Gastrocnemius medialis (tissue), 4 donors: Measurements from ENCODE around the gene EDNRA. TPM values are rescaled to one million over a fixed set of nuclear protein-coding genes. Genes with fewer than 3 reads are reported as not detected.

Experiments used
- ATAC-seq, 2 donors: fragments of 150-250 bp; one replicate each; pipeline ENCODE4 v1.9.1; 2016
- DNase-seq, 2 donors: peaks; one replicate each; pipeline ENCODE4 v3.0.0-alpha.2; 2019
- H3K27ac ChIP-seq, 4 donors: fragments of 200-600 bp; sonication (generic); 1 replicate in 1 of 4; 2 replicates in 3 of 4; pipeline ENCODE4 v1.5.1; 2016 to 2018; ENCODE audit warnings: mild to moderate bottlenecking in 2 of 4, moderate library complexity in 1 of 4
- H3K27me3 ChIP-seq, 3 donors: fragments of 200-600 bp; sonication (generic) in 2 of 3; 1 replicate in 1 of 3; 2 replicates in 2 of 3; pipeline versions ENCODE4 v1.5.1 to v1.6.0; 2016 to 2019; ENCODE audit warnings: mild to moderate bottlenecking in 1 of 3, moderate library complexity in 1 of 3
- H3K36me3 ChIP-seq, 2 donors: fragments of 200-600 bp; sonication (generic) in 1 of 2; one replicate each; pipeline ENCODE4 v1.5.1; 2017 to 2018
- H3K4me1 ChIP-seq, 2 donors: fragments of 200-600 bp; sonication (generic) in 1 of 2; one replicate each; pipeline ENCODE4 v1.5.1; 2016 to 2017; ENCODE audit warnings: mild to moderate bottlenecking in 2 of 2
- H3K4me3 ChIP-seq, 4 donors: fragments of 200-600 bp; sonication (generic) in 3 of 4; 1 replicate in 1 of 4; 2 replicates in 3 of 4; pipeline ENCODE4 v1.5.1; 2016 to 2019; ENCODE audit warnings: mild to moderate bottlenecking in 2 of 4
- H3K9me3 ChIP-seq, 3 donors: fragments of 200-600 bp; sonication (generic) in 2 of 3; 1 replicate in 1 of 3; 2 replicates in 2 of 3; pipeline ENCODE4 v1.5.1; 2016 to 2019
- CTCF ChIP-seq, 5 experiments: fragments of 450-650 bp in 3 of 5; fragments of 200-600 bp in 2 of 5; sonication (generic) in 2 of 5; IDR thresholded peaks in 4 of 5; conservative IDR thresholded peaks in 1 of 5; 1 replicate in 4 of 5; 2 replicates in 1 of 5; pipeline ENCODE4 v1.5.1; 2016 to 2019; ENCODE audit warnings: antibody characterized with exemption in 5 of 5, mild to moderate bottlenecking in 3 of 5, moderate library complexity in 3 of 5
- POLR2A ChIP-seq, 2 donors: fragments of 450-650 bp; IDR thresholded peaks; one replicate each; pipeline ENCODE4 v1.6.1; 2017; ENCODE audit warnings: antibody characterized with exemption in 2 of 2, mild to moderate bottlenecking in 2 of 2, moderate library complexity in 2 of 2
- in situ Hi-C, 4 donors: fragments of 200-750 bp; cut with MboI; loops; one replicate each; pipeline versions ENCODE4 v1.15.0 to v1.8.0; 2017; ENCODE audit warnings: low sequenced_read_pairs in 4 of 4
- intact Hi-C: fragments of 100-400 bp; cut with DNase I; formaldehyde crosslinking; loops from one replicate; pipeline ENCODE4 v1.15.1; 2023; ENCODE audit warnings: low total_unique reads
- total RNA-seq, 4 donors: library from RNA; depleted of rRNA; stranded (reverse); fragments of >200 nt; gene quantifications; one replicate each; pipeline versions ENCODE4 v1.1.0 to v1.2.3, GENCODE V29; 2016

The EDNRA gene
- total RNA-seq, 4 donors from 2014 or later = 1.4 to 8.4 (median 2.6) TPM

- H3K4me3 ChIP-seq = no peak overlapping the region
- no peaks in the 10 kb centered on the region for H3K4me1 ChIP-seq
- TF ChIP-seq CTCF (IDR thresholded peaks at IDR 0.05 in 4 of 5, conservative IDR thresholded peaks at IDR 0.05 in 1 of 5) = no peak
- no peak for TF ChIP-seq POLR2A (IDR thresholded peaks at IDR 0.05)
- in situ Hi-C loops (no loop called here), intact Hi-C loops (no loop called here)
- H3K36me3 ChIP-seq = no peaks in the 10 kb centered on the region
- H3K9me3 ChIP-seq = no peaks in the 10 kb centered on the region
- no peaks in the 10 kb centered on the region for H3K27me3 ChIP-seq
- DNase-seq (no peak), ATAC-seq (no peak)
- H3K27ac ChIP-seq = no peak overlapping the region
These were observed 79.7 kb downstream of the EDNRA start for GRCh38 chr4:147560625-147561024.

GRCh38 chr4:147566762-147567161 lies 85.9 kb downstream of the EDNRA start:
- H3K4me1 ChIP-seq = no peaks in the 10 kb centered on the region
- intact Hi-C loops (no loop called here), in situ Hi-C loops (no loop called here)
- H3K9me3 ChIP-seq = no peaks in the 10 kb centered on the region
- TF ChIP-seq CTCF (IDR thresholded peaks at IDR 0.05 in 4 of 5, conservative IDR thresholded peaks at IDR 0.05 in 1 of 5) (no peak), POLR2A (IDR thresholded peaks at IDR 0.05) (no peak)
- no peaks in the 10 kb centered on the region for H3K27me3 ChIP-seq
- ATAC-seq = no peak
- H3K36me3 ChIP-seq = no peaks in the 10 kb centered on the region
- no peak for DNase-seq
- H3K27ac ChIP-seq = no peak overlapping the region
- H3K4me3 ChIP-seq = no peak overlapping the region

- intact Hi-C loops = no loop called here
- Histone ChIP-seq H3K27ac (no peak overlapping the region), H3K4me1 (no peaks in the 10 kb centered on the region), H3K4me3 (no peak overlapping the region), H3K36me3 (no peaks in the 10 kb centered on the region), H3K27me3 (no peaks in the 10 kb centered on the region), H3K9me3 (no peaks in the 10 kb centered on the region)
- DNase-seq (no peak), ATAC-seq (no peak)
- in situ Hi-C loops = no loop called here
- TF ChIP-seq CTCF (IDR thresholded peaks at IDR 0.05 in 4 of 5, conservative IDR thresholded peaks at IDR 0.05 in 1 of 5) (no peak), POLR2A (IDR thresholded peaks at IDR 0.05) (no peak)
These were observed 86.4 kb downstream of the EDNRA start for GRCh38 chr4:147567276-147567675.

GRCh38 chr4:147570616-147571015 lies 89.7 kb downstream of the EDNRA start:
- H3K9me3 ChIP-seq = no peaks in the 10 kb centered on the region
- no peak for DNase-seq
- in situ Hi-C loops (no loop called here), intact Hi-C loops (no loop called here)
- H3K4me3 ChIP-seq = no peak overlapping the region
- no peaks in the 10 kb centered on the region for H3K36me3 ChIP-seq
- no peaks in the 10 kb centered on the region for H3K27me3 ChIP-seq
- TF ChIP-seq POLR2A (IDR thresholded peaks at IDR 0.05) = no peak
- no peak for TF ChIP-seq CTCF (IDR thresholded peaks at IDR 0.05 in 4 of 5, conservative IDR thresholded peaks at IDR 0.05 in 1 of 5)
- ATAC-seq = no peak
- H3K27ac ChIP-seq = no peak overlapping the region
- no peaks in the 10 kb centered on the region for H3K4me1 ChIP-seq

GRCh38 chr4:147571036-147571770 lies 90.3 kb downstream of the EDNRA start:
- TF ChIP-seq CTCF (IDR thresholded peaks at IDR 0.05 in 4 of 5, conservative IDR thresholded peaks at IDR 0.05 in 1 of 5) (no peak), POLR2A (IDR thresholded peaks at IDR 0.05) (no peak)
- no peak for ATAC-seq
- no peak for DNase-seq
- Histone ChIP-seq H3K4me3 (no peak overlapping the region), H3K27me3 (no peaks in the 10 kb centered on the region), H3K36me3 (no peaks in the 10 kb centered on the region), H3K4me1 (no peaks in the 10 kb centered on the region), H3K27ac (no peak overlapping the region), H3K9me3 (no peaks in the 10 kb centered on the region)
- in situ Hi-C loops (no loop called here), intact Hi-C loops (no loop called here)
